H1 (cell line): ENCODE data around the gene RHOU. TPM values are rescaled to one million over a fixed set of nuclear protein-coding genes. Genes with fewer than 3 reads are reported as not detected.
A peak's percentile ranks its signal among the peaks of the same experiment; 100 is the strongest.

Experiments used
- CTCF ChIA-PET: fragments of 300-600 bp; sonication (Branson Sonifier 250); formaldehyde crosslinking; loops from one replicate; lab custom pipeline; 2021; ENCODE audit not compliant: partially characterized antibody; lab: Charles Lee
- POLR2A ChIA-PET: fragments of 300-600 bp; sonication (Branson Sonifier 250); formaldehyde crosslinking; loops from one replicate; lab custom pipeline; 2021; ENCODE audit warnings: inconsistent platforms; ENCODE audit not compliant: partially characterized antibody; lab: Charles Lee
- DNase-seq, 2 experiments: peaks; one replicate each; pipeline versions ENCODE4 v3.0.0 to v3.0.0-alpha.2; 2010 to 2022; ENCODE audit warnings: low spot score in 2 of 2, low read depth in 1 of 2, mixed read lengths in 1 of 2
- FAIRE-seq: peaks from 2 replicates; lab custom pipeline; 2011; peaks lifted over from hg19 to GRCh38; lab: Jason Lieb, UNC
- H2AFZ ChIP-seq: 2 replicates; pipeline ENCODE4 v1.8.1; 2012; ENCODE audit warnings: low read length, inconsistent platforms
- H2AK5ac ChIP-seq: 2 replicates; pipeline ENCODE4 v1.6.1; 2013; ENCODE audit warnings: low read depth, low read length
- H2BK120ac ChIP-seq: replicated peaks from 2 replicates; pipeline ENCODE3; 2013; ENCODE audit warnings: low read depth, low read length, inconsistent platforms
- H2BK12ac ChIP-seq: 2 replicates; pipeline ENCODE4 v1.6.1; 2013; ENCODE audit warnings: low read depth, low read length
- H2BK15ac ChIP-seq: 2 replicates; pipeline ENCODE4 v1.6.1; 2013; ENCODE audit warnings: low read length
- H2BK20ac ChIP-seq: 2 replicates; pipeline ENCODE4 v1.6.1; 2013; ENCODE audit warnings: low read length
- H2BK5ac ChIP-seq: 2 replicates; pipeline ENCODE4 v1.6.1; 2013; ENCODE audit warnings: low read depth, low read length
- H3K14ac ChIP-seq: 2 replicates; pipeline ENCODE4 v1.6.1; 2013; ENCODE audit warnings: inconsistent platforms; ENCODE audit not compliant: insufficient read length
- H3K18ac ChIP-seq: 2 replicates; pipeline ENCODE4 v1.6.1; 2013; ENCODE audit warnings: low read length; ENCODE audit errors: extremely low read depth
- H3K23ac ChIP-seq: 2 replicates; pipeline ENCODE4 v1.6.1; 2013; ENCODE audit warnings: inconsistent platforms; ENCODE audit not compliant: insufficient read length
- H3K23me2 ChIP-seq: 2 replicates; pipeline ENCODE4 v1.6.1; 2013; ENCODE audit warnings: low read depth, low read length
- H3K27ac ChIP-seq: 2 replicates; pipeline ENCODE4 v1.6.1; 2011; ENCODE audit warnings: low read depth, low read length, inconsistent platforms
- H3K27me3 ChIP-seq, 4 experiments: replicated peaks in 1 of 4; 1 replicate in 1 of 4; 2 replicates in 3 of 4; pipeline versions ENCODE4 v1.6.1 to v1.8.1; 2011 to 2013; ENCODE audit warnings: low read length in 3 of 4, mild to moderate bottlenecking in 3 of 4, inconsistent platforms in 2 of 4, mixed read lengths in 2 of 4, moderate library complexity in 1 of 4; ENCODE audit not compliant: control insufficient read depth in 3 of 4, insufficient read depth in 3 of 4; ENCODE audit errors: extremely low read depth in 1 of 4
- H3K36me3 ChIP-seq, 4 experiments: 2 replicates each; pipeline versions ENCODE4 v1.6.1 to v1.8.1; 2011 to 2013; ENCODE audit warnings: mild to moderate bottlenecking in 4 of 4, low read length in 3 of 4, moderate library complexity in 2 of 4, control low read depth in 1 of 4, inconsistent platforms in 1 of 4; ENCODE audit not compliant: insufficient read depth in 4 of 4, control insufficient read depth in 2 of 4
- H3K4ac ChIP-seq: replicated peaks from 2 replicates; pipeline ENCODE3; 2013; ENCODE audit warnings: low read length, low read depth, mixed read lengths, inconsistent platforms; ENCODE audit not compliant: insufficient read length
- H3K4me1 ChIP-seq, 4 experiments: replicated peaks in 1 of 4; 1 replicate in 1 of 4; 2 replicates in 3 of 4; pipeline versions ENCODE4 v1.6.1 to v1.8.1; 2011 to 2013; ENCODE audit warnings: low read length in 3 of 4, inconsistent platforms in 2 of 4, mixed read lengths in 1 of 4; ENCODE audit not compliant: insufficient read depth in 4 of 4, control insufficient read depth in 3 of 4
- H3K4me2 ChIP-seq, 2 experiments: 2 replicates each; pipeline versions ENCODE4 v1.6.1 to v1.8.1; 2011 to 2013; ENCODE audit warnings: low read depth in 2 of 2, low read length in 2 of 2, control low read depth in 1 of 2, inconsistent platforms in 1 of 2, mild to moderate bottlenecking in 1 of 2; ENCODE audit not compliant: insufficient read depth in 1 of 2
- H3K4me3 ChIP-seq, 4 experiments: fragments of 200-600, 300-600 bp in 1 of 4; sonication (generic), shearing (Covaris generic), sonication (Bioruptor Twin) in 1 of 4; 2 replicates each; pipeline versions ENCODE4 v1.5.1 to v1.8.1; 2011 to 2016; ENCODE audit warnings: low read length in 4 of 4, low read depth in 3 of 4, control low read depth in 2 of 4, inconsistent platforms in 2 of 4, mild to moderate bottlenecking in 2 of 4, mixed read lengths in 1 of 4, moderate library complexity in 1 of 4; ENCODE audit not compliant: insufficient read depth in 2 of 4; ENCODE audit errors: extremely low read depth in 1 of 4
- H3K56ac ChIP-seq: replicated peaks from 2 replicates; pipeline ENCODE3; 2013; ENCODE audit warnings: low read depth, mild to moderate bottlenecking, mixed read lengths, low read length, inconsistent platforms; ENCODE audit not compliant: insufficient read length
- H3K79me1 ChIP-seq: 2 replicates; pipeline ENCODE4 v1.6.1; 2013; ENCODE audit warnings: low read depth, low read length, control low read depth
- H3K79me2 ChIP-seq, 2 experiments: 2 replicates each; pipeline versions ENCODE4 v1.6.1 to v1.8.1; 2012 to 2013; ENCODE audit warnings: low read length in 2 of 2, mild to moderate bottlenecking in 2 of 2, inconsistent platforms in 1 of 2; ENCODE audit not compliant: insufficient read depth in 2 of 2, control insufficient read depth in 1 of 2
- H3K9ac ChIP-seq, 4 experiments: replicated peaks in 1 of 4; 1 replicate in 1 of 4; 2 replicates in 3 of 4; pipeline versions ENCODE4 v1.6.1 to v1.8.1; 2011 to 2013; ENCODE audit warnings: low read depth in 3 of 4, low read length in 3 of 4, control low read depth in 2 of 4, mild to moderate bottlenecking in 2 of 4, moderate library complexity in 2 of 4, inconsistent platforms in 1 of 4; ENCODE audit errors: extremely low read depth in 1 of 4
- H3K9me3 ChIP-seq, 2 experiments: 2 replicates each; pipeline versions ENCODE4 v1.6.1 to v1.8.1; 2012 to 2013; ENCODE audit warnings: mild to moderate bottlenecking in 2 of 2, moderate library complexity in 2 of 2, control low read depth in 1 of 2, inconsistent platforms in 1 of 2, low read depth in 1 of 2, low read length in 1 of 2, mixed read lengths in 1 of 2; ENCODE audit not compliant: insufficient read depth in 2 of 2
- H4K20me1 ChIP-seq, 2 experiments: replicated peaks in 1 of 2; 2 replicates each; pipeline versions ENCODE3 to v1.8.1; 2011 to 2013; ENCODE audit warnings: inconsistent platforms in 2 of 2, low read length in 2 of 2, mild to moderate bottlenecking in 1 of 2; ENCODE audit not compliant: insufficient read depth in 2 of 2, control insufficient read depth in 1 of 2
- H4K5ac ChIP-seq: 2 replicates; pipeline ENCODE4 v1.6.1; 2013; ENCODE audit warnings: low read length, low read depth, mixed read lengths, inconsistent platforms; ENCODE audit not compliant: insufficient read length
- H4K8ac ChIP-seq: 2 replicates; pipeline ENCODE4 v1.8.0; 2013; ENCODE audit warnings: mild to moderate bottlenecking, moderate library complexity, low read length, inconsistent platforms; ENCODE audit not compliant: insufficient read depth; ENCODE audit errors: extremely low read depth
- H4K91ac ChIP-seq: replicated peaks from 2 replicates; pipeline ENCODE3; 2013; ENCODE audit warnings: low read length, mixed read lengths, inconsistent platforms; ENCODE audit not compliant: insufficient read length
- ATF3 ChIP-seq: IDR thresholded peaks from 2 replicates; pipeline ENCODE4 v1.6.1; 2011; ENCODE audit warnings: low read depth, mild to moderate bottlenecking, low read length; ENCODE audit not compliant: insufficient read depth
- BRCA1 ChIP-seq: IDR thresholded peaks from 2 replicates; pipeline ENCODE4 v1.6.1; 2012; ENCODE audit warnings: low read depth, low read length, improper control_type of control experiment
- CBX8 ChIP-seq: fragments of 300-800, 300-1000 bp; sonication (generic); IDR thresholded peaks from 2 replicates; pipeline ENCODE4 v1.7.1; 2016; ENCODE audit warnings: low read depth, low read length, borderline replicate concordance
- JUN ChIP-seq: IDR thresholded peaks from 2 replicates; pipeline ENCODE4 v1.6.1; 2011; ENCODE audit warnings: low read depth, mild to moderate bottlenecking, improper control_type of control experiment, low read length
- YY1 ChIP-seq: IDR thresholded peaks from 2 replicates; pipeline ENCODE4 v1.6.1; 2011; ENCODE audit warnings: low read depth, mild to moderate bottlenecking, low read length
- WGBS, 2 experiments: shearing (Covaris generic) in 1 of 2; methylation state at CpG; one replicate each; pipeline versions ENCODE4 v1.1.6 to v1.1.7; 2013 to 2015; ENCODE audit warnings: low lambda C conversion rate in 2 of 2, mixed read lengths in 2 of 2, inconsistent platforms in 1 of 2, low coverage in 1 of 2, missing lambda C conversion rate in 1 of 2; ENCODE audit not compliant: insufficient replicate concordance in 2 of 2, insufficient coverage in 1 of 2, insufficient read length in 1 of 2; ENCODE audit errors: extremely low coverage in 1 of 2, missing lambda C conversion rate in 1 of 2; 5-methylcytosine and 5-hydroxymethylcytosine counted together
- polyA plus RNA-seq, 7 experiments: library from polyadenylated mRNA; depleted of rRNA in 3 of 7; stranded (reverse) in 5 of 7; unstranded in 2 of 7; fragments of >200 nt in 5 of 7; fragments of 200-250 nt in 2 of 7; gene quantifications; 1 replicate in 5 of 7; 2 replicates in 1 of 7; 4 replicates in 1 of 7; pipeline versions ENCODE4 v1.2.1 to v1.2.3, GENCODE V29; 2011 to 2013; ENCODE audit warnings: missing spikeins in 2 of 7, mixed read lengths in 2 of 7
- total RNA-seq: library from RNA; stranded (reverse); fragmentation: NEBNext Ultra II Directional; extraction: Animal tissue kit (Norgen Biotek cat#: 25700); gene quantifications from 2 replicates; pipeline ENCODE4 v1.2.1, GENCODE V29; 2021

RHOU gene
- total and polyA plus RNA-seq, 2 of the 8 experiments (the other 6 are each of a cell fraction or from before 2014, with no cell fraction given) = 3.0 to 3.4 TPM

GRCh38 chr1:228795596-228795995 lies 60.3 kb downstream of the RHOU start:
- Histone ChIP-seq H3K14ac (no peak overlapping the region), H3K23me2 (peaks cover 3% of the 10 kb centered on the region; the same call in 1 of the 2 replicates), H3K4me3 (no peak overlapping the region), H2BK12ac (0 out of 2 replicates have a peak overlapping the region, but pooled peaks have one; percentile 31), H3K23ac (no peak overlapping the region), H2AFZ (peak overlapping the region; percentile 53; the same call in 1 of the 2 replicates), H4K91ac (no peak overlapping the region), H4K5ac (no peak overlapping the region), H3K4ac (peak overlapping the region; percentile 5), H4K20me1 (no peaks in the 10 kb centered on the region), H3K18ac (no peak overlapping the region), H3K9me3 (no peaks in the 10 kb centered on the region), H3K79me1 (no peaks in the 10 kb centered on the region), H2BK5ac (no peak overlapping the region), H2BK20ac (no peak overlapping the region), H3K36me3 (no peaks in the 10 kb centered on the region), H3K27ac (no peak overlapping the region), H3K56ac (no peak overlapping the region), H2BK120ac (no peak overlapping the region), H3K4me1 (peaks cover 0 to 3% (median 0%) of the 10 kb centered on the region in 4 experiments; a peak in 1 of 7 replicates), H3K79me2 (no peaks in the 10 kb centered on the region), H3K9ac (no peak overlapping the region), H2BK15ac (no peak overlapping the region), H4K8ac (no peak overlapping the region), H2AK5ac (no peak overlapping the region), H3K4me2 (no peak overlapping the region), H3K27me3 (no peaks in the 10 kb centered on the region)
- POLR2A ChIA-PET = no interaction called here
- CTCF ChIA-PET = interaction anchor here (1.9 kb wide), 1 partner anchor 16 kb away, joined by 6 read pairs; no protein-coding TSS in a partner anchor
- 67% methylated on average over 4 of the region's 4 CpGs; no CpG with 5 or more reads in 1 of the 2 experiments for WGBS, 2 experiments
- TF ChIP-seq JUN = no peak
- TF ChIP-seq BRCA1 = no peak
- no peak for TF ChIP-seq YY1
- no peak for TF ChIP-seq CBX8
- TF ChIP-seq ATF3 = no peak
- DNase-seq (no peak), FAIRE-seq (no peak)
